Osteoblast (primary cell): ENCODE measurements around the gene MAVS. TPM values are rescaled to one million over a fixed set of nuclear protein-coding genes. Genes with fewer than 3 reads are reported as not detected.
A peak's percentile ranks its signal among the peaks of the same experiment; 100 is the strongest.

Source experiments
- DNase-seq: peaks from one replicate; pipeline ENCODE4 v3.0.0; 2011; ENCODE audit warnings: low spot score, mixed read lengths; ENCODE audit not compliant: insufficient read length; ENCODE audit errors: missing footprints
- H2AFZ ChIP-seq: 2 replicates; pipeline ENCODE4 v1.6.0; 2011; ENCODE audit warnings: mild to moderate bottlenecking, low read length
- H3K27ac ChIP-seq: 2 replicates; pipeline ENCODE4 v1.5.1; 2011; ENCODE audit warnings: mild to moderate bottlenecking, low read depth, low read length, moderate library complexity
- H3K27me3 ChIP-seq: 2 replicates; pipeline ENCODE4 v1.6.0; 2012; ENCODE audit warnings: mild to moderate bottlenecking, control low read depth, inconsistent platforms, low read length, moderate library complexity; ENCODE audit not compliant: insufficient read depth
- H3K36me3 ChIP-seq: 2 replicates; pipeline ENCODE4 v1.5.1; 2011; ENCODE audit warnings: mild to moderate bottlenecking, low read length, control low read depth, moderate library complexity; ENCODE audit not compliant: insufficient read depth
- H3K4me1 ChIP-seq: 2 replicates; pipeline ENCODE4 v1.5.1; 2011; ENCODE audit warnings: mild to moderate bottlenecking, low read length, control low read depth, moderate library complexity; ENCODE audit not compliant: insufficient read depth
- H3K4me2 ChIP-seq: 2 replicates; pipeline ENCODE4 v1.6.0; 2011; ENCODE audit warnings: mild to moderate bottlenecking, low read length; ENCODE audit not compliant: insufficient read depth
- H3K4me3 ChIP-seq: fragments of 200-600 bp; sonication (generic); 3 replicates; pipeline ENCODE4 v1.5.1; 2012; ENCODE audit warnings: mild to moderate bottlenecking, low read length, inconsistent platforms; ENCODE audit not compliant: insufficient read depth
- H3K79me2 ChIP-seq: 2 replicates; pipeline ENCODE4 v1.6.0; 2012; ENCODE audit warnings: mild to moderate bottlenecking, low read length, control low read depth, inconsistent platforms; ENCODE audit not compliant: insufficient read depth
- H3K9me3 ChIP-seq: 2 replicates; pipeline ENCODE4 v1.5.1; 2011; ENCODE audit warnings: low read depth, low read length, control low read depth
- H4K20me1 ChIP-seq: 2 replicates; pipeline ENCODE4 v1.6.0; 2012; ENCODE audit warnings: mild to moderate bottlenecking, low read length, control low read depth; ENCODE audit not compliant: insufficient read depth
- CTCF ChIP-seq: IDR thresholded peaks from 2 replicates; pipeline ENCODE4 v1.5.1; 2011; ENCODE audit warnings: mild to moderate bottlenecking, low read depth, low read length, moderate library complexity; ENCODE audit errors: extremely low read depth
- total RNA-seq: library from RNA; depleted of rRNA; stranded (reverse); fragments of >200 nt; gene quantifications from 2 replicates; pipeline ENCODE4 v1.2.3, GENCODE V29; 2012

The MAVS gene
- total RNA-seq, 1 donor = 32.2 TPM

- H3K27me3 ChIP-seq = no peaks in the 10 kb centered on the region
- no peak overlapping the region for H3K4me3 ChIP-seq
- H3K9me3 ChIP-seq = no peaks in the 10 kb centered on the region
- no peak for TF ChIP-seq CTCF
- peak; percentile 53 for DNase-seq
- H2AFZ ChIP-seq = no peak overlapping the region
- H3K27ac ChIP-seq = no peak overlapping the region
- H3K4me1 ChIP-seq = peaks cover 13% of the 10 kb centered on the region
- H4K20me1 ChIP-seq = peaks cover 9% of the 10 kb centered on the region
- peaks cover 53% of the 10 kb centered on the region for H3K79me2 ChIP-seq
- H3K4me2 ChIP-seq = no peak overlapping the region
- peaks cover 6% of the 10 kb centered on the region for H3K36me3 ChIP-seq
Measured at GRCh38 chr20:3848565-3848964, 1.9 kb downstream of the MAVS start.

- H3K4me2 ChIP-seq = no peak overlapping the region
- no peaks in the 10 kb centered on the region for H3K4me1 ChIP-seq
- peaks cover 36% of the 10 kb centered on the region for H3K79me2 ChIP-seq
- no peak overlapping the region for H3K27ac ChIP-seq
- H3K4me3 ChIP-seq = no peak overlapping the region
- peaks cover 10% of the 10 kb centered on the region for H4K20me1 ChIP-seq
- H3K9me3 ChIP-seq = no peaks in the 10 kb centered on the region
- H3K36me3 ChIP-seq = peaks cover 35% of the 10 kb centered on the region
- no peaks in the 10 kb centered on the region for H3K27me3 ChIP-seq
- H2AFZ ChIP-seq = no peak overlapping the region
- TF ChIP-seq CTCF = no peak
- DNase-seq = peak; percentile 1
Measured at GRCh38 chr20:3854462-3854871, 7.8 kb downstream of the MAVS start.

- Histone ChIP-seq H3K9me3 (no peaks in the 10 kb centered on the region), H3K4me1 (no peaks in the 10 kb centered on the region), H3K4me2 (no peak overlapping the region), H4K20me1 (peaks cover 12% of the 10 kb centered on the region), H2AFZ (no peak overlapping the region), H3K4me3 (no peak overlapping the region), H3K79me2 (peaks cover 23% of the 10 kb centered on the region), H3K36me3 (peaks cover 48% of the 10 kb centered on the region), H3K27me3 (no peaks in the 10 kb centered on the region), H3K27ac (no peak overlapping the region)
- no peak for TF ChIP-seq CTCF
- DNase-seq = no peak
Measured at GRCh38 chr20:3857405-3857804, 10.8 kb downstream of the MAVS start.

- H4K20me1 ChIP-seq = peaks cover 14% of the 10 kb centered on the region
- no peak overlapping the region for H2AFZ ChIP-seq
- no peaks in the 10 kb centered on the region for H3K9me3 ChIP-seq
- no peaks in the 10 kb centered on the region for H3K4me1 ChIP-seq
- H3K27me3 ChIP-seq = no peaks in the 10 kb centered on the region
- peaks cover 22% of the 10 kb centered on the region for H3K79me2 ChIP-seq
- DNase-seq = no peak
- no peak overlapping the region for H3K4me3 ChIP-seq
- no peak for TF ChIP-seq CTCF
- no peak overlapping the region for H3K4me2 ChIP-seq
- H3K36me3 ChIP-seq = peaks cover 61% of the 10 kb centered on the region
- H3K27ac ChIP-seq = no peak overlapping the region
Measured at GRCh38 chr20:3858689-3859088, 12.1 kb downstream of the MAVS start.
